ENCODE measurements around the gene LRP1B. TPM values are rescaled to one million over a fixed set of nuclear protein-coding genes. Genes with fewer than 3 reads are reported as not detected.

Gene LRP1B
- total RNA-seq, 1 experiment from 2014 or later, result 0.21 TPM

DNA sequence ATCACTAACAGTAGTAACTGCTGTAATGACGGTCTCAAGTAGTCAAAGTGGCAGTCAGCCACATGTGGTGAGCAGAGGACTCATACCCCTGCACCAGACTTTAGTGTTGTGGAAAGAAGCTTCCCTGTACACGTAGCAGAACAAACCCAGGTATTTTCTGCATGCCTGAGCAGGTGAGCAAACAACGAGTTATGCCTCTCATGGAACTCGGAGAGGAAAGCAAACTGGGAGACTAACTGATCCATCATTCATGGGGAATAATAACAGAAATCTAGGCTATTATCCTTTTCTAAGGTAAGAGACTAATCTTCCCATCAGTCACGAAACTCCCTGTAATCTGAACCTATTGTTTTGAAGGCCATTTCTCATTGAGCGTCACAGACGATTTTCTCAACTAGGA is 1855.4 kb downstream of the LRP1B start:
- TF ChIP-seq, protein P1, sequence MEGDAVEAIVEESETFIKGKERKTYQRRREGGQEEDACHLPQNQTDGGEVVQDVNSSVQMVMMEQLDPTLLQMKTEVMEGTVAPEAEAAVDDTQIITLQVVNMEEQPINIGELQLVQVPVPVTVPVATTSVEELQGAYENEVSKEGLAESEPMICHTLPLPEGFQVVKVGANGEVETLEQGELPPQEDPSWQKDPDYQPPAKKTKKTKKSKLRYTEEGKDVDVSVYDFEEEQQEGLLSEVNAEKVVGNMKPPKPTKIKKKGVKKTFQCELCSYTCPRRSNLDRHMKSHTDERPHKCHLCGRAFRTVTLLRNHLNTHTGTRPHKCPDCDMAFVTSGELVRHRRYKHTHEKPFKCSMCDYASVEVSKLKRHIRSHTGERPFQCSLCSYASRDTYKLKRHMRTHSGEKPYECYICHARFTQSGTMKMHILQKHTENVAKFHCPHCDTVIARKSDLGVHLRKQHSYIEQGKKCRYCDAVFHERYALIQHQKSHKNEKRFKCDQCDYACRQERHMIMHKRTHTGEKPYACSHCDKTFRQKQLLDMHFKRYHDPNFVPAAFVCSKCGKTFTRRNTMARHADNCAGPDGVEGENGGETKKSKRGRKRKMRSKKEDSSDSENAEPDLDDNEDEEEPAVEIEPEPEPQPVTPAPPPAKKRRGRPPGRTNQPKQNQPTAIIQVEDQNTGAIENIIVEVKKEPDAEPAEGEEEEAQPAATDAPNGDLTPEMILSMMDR (IDR thresholded peaks at IDR 0.05; ENCODE audit: unreplicated experiment), result no peak
- Mint-ChIP-seq H3K4me1 (ENCODE audit: low read depth, unreplicated experiment) (no peaks in the 10 kb centered on the region), H3K27ac (ENCODE audit: unreplicated experiment) (no peak overlapping the region), H3K27me3 (ENCODE audit: unreplicated experiment) (no peaks in the 10 kb centered on the region), H3K36me3 (ENCODE audit: insufficient read depth, unreplicated experiment) (no peaks in the 10 kb centered on the region), H3K4me3 (ENCODE audit: low read depth, unreplicated experiment) (no peak overlapping the region), H3K9me3 (ENCODE audit: low read depth, unreplicated experiment) (no peaks in the 10 kb centered on the region)
- no TSS peak for BruUV-seq (replicated peaks)
- intact Hi-C loops (cut with micrococcal nuclease; ENCODE audit: unreplicated experiment), result no loop called here
- CTCF ChIA-PET, result no interaction called here
- no peak for DNase-seq

DNA sequence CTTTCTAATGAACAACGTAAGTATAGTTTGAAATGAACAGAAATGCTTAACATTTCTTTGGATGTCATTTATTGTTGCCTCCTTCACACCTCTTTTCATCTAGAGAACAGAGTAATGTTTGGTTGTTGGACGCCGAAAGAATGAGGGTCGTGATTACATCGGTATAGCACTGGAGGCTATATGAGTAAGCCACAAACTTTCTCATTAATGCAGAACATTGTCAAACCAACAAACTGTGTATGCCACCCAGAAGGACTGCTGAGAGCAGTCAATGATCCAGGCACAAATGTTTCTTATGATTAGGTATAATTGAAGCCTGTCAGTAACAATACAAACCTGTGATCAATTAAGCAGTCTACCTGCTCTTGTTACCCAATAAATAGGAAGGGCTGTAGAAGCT is 1855.9 kb downstream of the LRP1B start:
- TF ChIP-seq, protein P1 (IDR thresholded peaks at IDR 0.05; ENCODE audit: unreplicated experiment), result no peak
- Mint-ChIP-seq H3K4me1 (ENCODE audit: low read depth, unreplicated experiment) (no peaks in the 10 kb centered on the region), H3K36me3 (ENCODE audit: insufficient read depth, unreplicated experiment) (no peaks in the 10 kb centered on the region), H3K27me3 (ENCODE audit: unreplicated experiment) (no peaks in the 10 kb centered on the region), H3K9me3 (ENCODE audit: low read depth, unreplicated experiment) (no peaks in the 10 kb centered on the region), H3K4me3 (ENCODE audit: low read depth, unreplicated experiment) (no peak overlapping the region), H3K27ac (ENCODE audit: unreplicated experiment) (no peak overlapping the region)
- intact Hi-C loops (cut with micrococcal nuclease; ENCODE audit: unreplicated experiment), result no loop called here
- CTCF ChIA-PET, result no interaction called here
- BruUV-seq (replicated peaks), result no TSS peak
- DNase-seq, result no peak

DNA sequence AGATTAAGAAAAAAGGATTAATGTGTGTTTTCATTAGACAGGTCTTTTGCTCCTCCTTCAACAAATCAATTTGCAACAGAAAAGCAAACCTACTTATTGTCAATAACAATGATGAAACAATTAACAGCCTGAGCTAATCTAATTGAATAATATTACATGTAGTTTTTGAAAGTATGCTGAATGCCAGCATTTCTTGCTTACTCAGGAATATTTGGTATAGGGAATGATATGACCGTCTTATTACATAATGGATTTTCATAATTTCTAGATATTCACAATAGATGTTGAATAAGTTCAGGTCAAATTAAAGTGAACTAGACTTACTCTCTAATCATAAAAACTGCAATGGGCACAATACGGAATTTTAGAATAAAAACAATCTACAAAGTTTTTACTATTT is 1856.9 kb downstream of the LRP1B start:
- no peaks in the 10 kb centered on the region for H3K4me1 Mint-ChIP-seq (ENCODE audit: low read depth, unreplicated experiment)
- no TSS peak for BruUV-seq (replicated peaks)

DNA sequence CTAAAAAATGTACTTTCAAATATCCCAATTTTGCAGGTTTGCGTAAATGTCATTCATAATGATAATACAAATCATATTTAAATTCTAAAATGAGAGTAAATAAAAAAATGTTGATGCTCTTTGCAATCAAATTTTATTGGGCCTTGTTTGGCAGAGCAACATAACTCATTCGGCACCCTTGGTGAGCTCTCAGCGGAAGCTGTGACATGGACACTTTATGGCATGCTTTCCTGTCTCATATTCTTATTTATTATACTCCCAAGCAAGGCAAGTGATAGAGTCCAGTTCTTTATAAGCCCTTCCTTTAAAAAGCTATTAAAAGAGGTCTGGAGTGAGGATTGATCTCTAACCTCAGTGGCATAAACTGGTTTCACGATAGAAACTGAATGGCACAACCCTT is 1857.4 kb downstream of the LRP1B start:
- Mint-ChIP-seq H3K9me3 (ENCODE audit: low read depth, unreplicated experiment) (no peaks in the 10 kb centered on the region), H3K4me1 (ENCODE audit: low read depth, unreplicated experiment) (no peaks in the 10 kb centered on the region), H3K36me3 (ENCODE audit: insufficient read depth, unreplicated experiment) (no peaks in the 10 kb centered on the region), H3K27ac (ENCODE audit: unreplicated experiment) (no peak overlapping the region), H3K4me3 (ENCODE audit: low read depth, unreplicated experiment) (no peak overlapping the region), H3K27me3 (ENCODE audit: unreplicated experiment) (no peaks in the 10 kb centered on the region)
- DNase-seq, result no peak
- TF ChIP-seq, protein P1 (IDR thresholded peaks at IDR 0.05; ENCODE audit: unreplicated experiment), result no peak
- CTCF ChIA-PET, result no interaction called here
- intact Hi-C loops (cut with micrococcal nuclease; ENCODE audit: unreplicated experiment), result no loop called here
- BruUV-seq (replicated peaks), result no TSS peak

More for the DNA sequence above, 1856.9 kb downstream of the LRP1B start:
- Mint-ChIP-seq H3K4me3 (ENCODE audit: low read depth, unreplicated experiment) (no peak overlapping the region), H3K36me3 (ENCODE audit: insufficient read depth, unreplicated experiment) (no peaks in the 10 kb centered on the region), H3K27ac (ENCODE audit: unreplicated experiment) (no peak overlapping the region), H3K27me3 (ENCODE audit: unreplicated experiment) (no peaks in the 10 kb centered on the region), H3K9me3 (ENCODE audit: low read depth, unreplicated experiment) (no peaks in the 10 kb centered on the region)
- TF ChIP-seq, protein P1 (IDR thresholded peaks at IDR 0.05; ENCODE audit: unreplicated experiment), result no peak
- no peak for DNase-seq
- intact Hi-C loops (cut with micrococcal nuclease; ENCODE audit: unreplicated experiment), result no loop called here
- CTCF ChIA-PET, result no interaction called here

DNA sequence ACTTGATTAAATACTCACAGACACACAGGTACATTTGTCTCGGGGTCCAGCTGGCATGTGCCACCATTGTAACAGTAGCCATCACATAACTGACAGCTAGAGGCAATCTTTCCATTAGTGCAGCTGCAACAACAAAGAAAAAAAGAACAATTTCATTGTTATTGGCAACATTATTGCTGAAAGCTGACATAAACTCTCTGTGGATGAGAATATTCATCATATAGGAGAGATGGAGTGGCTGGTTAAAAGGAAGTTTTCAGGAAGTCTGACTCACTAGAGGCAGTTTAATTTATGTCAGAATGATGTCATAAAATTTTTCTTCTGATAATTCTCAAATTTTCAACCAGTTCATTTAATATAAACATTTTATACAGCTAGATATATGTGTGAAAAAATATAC is 1860.6 kb downstream of the LRP1B start:
- DNase-seq, result no peak
- TF ChIP-seq, protein P1 (IDR thresholded peaks at IDR 0.05; ENCODE audit: unreplicated experiment), result no peak
- intact Hi-C loops (cut with micrococcal nuclease; ENCODE audit: unreplicated experiment), result no loop called here
- CTCF ChIA-PET, result no interaction called here
- Mint-ChIP-seq H3K4me3 (ENCODE audit: low read depth, unreplicated experiment) (no peak overlapping the region), H3K4me1 (ENCODE audit: low read depth, unreplicated experiment) (no peaks in the 10 kb centered on the region), H3K27ac (ENCODE audit: unreplicated experiment) (no peak overlapping the region), H3K27me3 (ENCODE audit: unreplicated experiment) (no peaks in the 10 kb centered on the region), H3K36me3 (ENCODE audit: insufficient read depth, unreplicated experiment) (no peaks in the 10 kb centered on the region), H3K9me3 (ENCODE audit: low read depth, unreplicated experiment) (no peaks in the 10 kb centered on the region)
- no TSS peak for BruUV-seq (replicated peaks)
